DND-41 (cell line): ENCODE data around the gene TIMM44.

ENCODE experiments used
- ATAC-seq: fragments of 200-7000 bp; cut with Tn5 transposase; 3 replicates; pipeline ENCODE4 v1.9.1; 2021; ENCODE audit warnings: low read depth; ENCODE audit not compliant: insufficient read depth
- DNase-seq: peaks from one replicate; pipeline ENCODE4 v3.0.0-alpha.2; 2020
- H2AFZ ChIP-seq: 2 replicates; pipeline ENCODE4 v1.6.0; 2012; ENCODE audit warnings: low read depth, low read length
- H3K27ac ChIP-seq: 2 replicates; pipeline ENCODE4 v1.5.1; 2012; ENCODE audit warnings: low read length, inconsistent platforms
- H3K27me3 ChIP-seq: fragments of 200-600 bp; sonication (generic); 2 replicates; pipeline ENCODE4 v1.6.0; 2012; ENCODE audit warnings: low read length, mild to moderate bottlenecking, inconsistent platforms; ENCODE audit not compliant: insufficient read depth, poor library complexity
- H3K36me3 ChIP-seq: 2 replicates; pipeline ENCODE4 v1.5.1; 2012; ENCODE audit warnings: low read length, inconsistent platforms; ENCODE audit not compliant: insufficient read depth
- H3K4me1 ChIP-seq: 2 replicates; pipeline ENCODE4 v1.5.1; 2012; ENCODE audit warnings: mild to moderate bottlenecking, low read length; ENCODE audit not compliant: insufficient read depth
- H3K4me2 ChIP-seq: 2 replicates; pipeline ENCODE4 v1.6.0; 2012; ENCODE audit warnings: mild to moderate bottlenecking, moderate library complexity, low read length, inconsistent platforms; ENCODE audit not compliant: insufficient read depth
- H3K4me3 ChIP-seq, 2 experiments: fragments of 200-600 bp in 1 of 2; shearing (Covaris generic) in 1 of 2; 2 replicates each; pipeline ENCODE4 v1.5.1; 2012 to 2016; ENCODE audit warnings: inconsistent platforms in 2 of 2, low read length in 2 of 2, mild to moderate bottlenecking in 2 of 2, low read depth in 1 of 2, moderate library complexity in 1 of 2
- H3K79me2 ChIP-seq: 2 replicates; pipeline ENCODE4 v1.6.0; 2012; ENCODE audit warnings: low read length, inconsistent platforms; ENCODE audit not compliant: insufficient read depth
- H3K9ac ChIP-seq: 2 replicates; pipeline ENCODE4 v1.6.0; 2012; ENCODE audit warnings: low read depth, mild to moderate bottlenecking, inconsistent platforms, low read length, moderate library complexity
- H3K9me3 ChIP-seq: 2 replicates; pipeline ENCODE4 v1.5.1; 2012; ENCODE audit warnings: low read length, moderate library complexity, mild to moderate bottlenecking, inconsistent platforms; ENCODE audit not compliant: insufficient read depth, severe bottlenecking
- H4K20me1 ChIP-seq: 2 replicates; pipeline ENCODE4 v1.6.0; 2012; ENCODE audit warnings: low read length; ENCODE audit not compliant: insufficient read depth
- EZH2 ChIP-seq: IDR thresholded peaks from 3 replicates; pipeline ENCODE4 v1.6.1; 2012; ENCODE audit warnings: borderline replicate concordance, low read depth, mild to moderate bottlenecking, moderate library complexity, low read length, inconsistent platforms; ENCODE audit not compliant: severe bottlenecking
- TF ChIP-seq, protein P1 (sequence below): IDR thresholded peaks from 2 replicates; pipeline ENCODE4 v1.5.1; 2012; ENCODE audit warnings: borderline replicate concordance, low read length, moderate library complexity, mild to moderate bottlenecking; ENCODE audit not compliant: poor library complexity, severe bottlenecking; ENCODE audit errors: extremely low read depth

The TIMM44 gene

GRCh38 chr19:7976461-7976860 is 33.0 kb upstream of the TIMM44 start:
- DNase-seq (no peak), ATAC-seq (no peak)
- Histone ChIP-seq H3K27ac (no peak overlapping the region), H3K36me3 (peaks cover 92% of the 10 kb centered on the region), H3K4me1 (no peaks in the 10 kb centered on the region), H3K79me2 (peaks cover 62% of the 10 kb centered on the region), H3K27me3 (no peaks in the 10 kb centered on the region), H3K9me3 (no peaks in the 10 kb centered on the region), H3K9ac (no peak overlapping the region), H3K4me2 (no peak overlapping the region), H2AFZ (no peak overlapping the region), H4K20me1 (peaks cover 83% of the 10 kb centered on the region), H3K4me3 (no peak overlapping the region)
- TF ChIP-seq EZH2: no peak
- TF ChIP-seq, protein P1, sequence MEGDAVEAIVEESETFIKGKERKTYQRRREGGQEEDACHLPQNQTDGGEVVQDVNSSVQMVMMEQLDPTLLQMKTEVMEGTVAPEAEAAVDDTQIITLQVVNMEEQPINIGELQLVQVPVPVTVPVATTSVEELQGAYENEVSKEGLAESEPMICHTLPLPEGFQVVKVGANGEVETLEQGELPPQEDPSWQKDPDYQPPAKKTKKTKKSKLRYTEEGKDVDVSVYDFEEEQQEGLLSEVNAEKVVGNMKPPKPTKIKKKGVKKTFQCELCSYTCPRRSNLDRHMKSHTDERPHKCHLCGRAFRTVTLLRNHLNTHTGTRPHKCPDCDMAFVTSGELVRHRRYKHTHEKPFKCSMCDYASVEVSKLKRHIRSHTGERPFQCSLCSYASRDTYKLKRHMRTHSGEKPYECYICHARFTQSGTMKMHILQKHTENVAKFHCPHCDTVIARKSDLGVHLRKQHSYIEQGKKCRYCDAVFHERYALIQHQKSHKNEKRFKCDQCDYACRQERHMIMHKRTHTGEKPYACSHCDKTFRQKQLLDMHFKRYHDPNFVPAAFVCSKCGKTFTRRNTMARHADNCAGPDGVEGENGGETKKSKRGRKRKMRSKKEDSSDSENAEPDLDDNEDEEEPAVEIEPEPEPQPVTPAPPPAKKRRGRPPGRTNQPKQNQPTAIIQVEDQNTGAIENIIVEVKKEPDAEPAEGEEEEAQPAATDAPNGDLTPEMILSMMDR: no peak

GRCh38 chr19:7975037-7975436 is 31.6 kb upstream of the TIMM44 start:
- no peak for ATAC-seq

DNA sequence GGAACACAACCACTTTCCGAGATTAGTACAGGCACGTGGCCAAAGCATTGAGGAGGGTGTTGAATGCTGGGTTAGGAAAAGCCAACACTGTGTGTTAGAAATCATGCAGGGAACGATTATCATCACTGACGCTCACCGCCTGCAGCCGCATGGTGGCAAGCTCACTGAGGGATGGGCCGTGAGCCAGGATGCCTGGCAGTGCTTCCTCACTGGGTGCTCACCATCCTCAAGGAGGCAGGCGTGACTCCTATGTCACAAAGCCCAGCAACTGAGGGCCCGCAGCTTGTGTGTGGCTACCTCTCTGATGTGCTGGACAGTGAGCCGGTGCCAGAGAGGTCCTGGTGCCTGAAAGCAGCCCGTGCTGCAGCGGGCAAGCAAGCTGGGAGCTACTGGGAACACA is 30.4 kb upstream of the TIMM44 start:
- Histone ChIP-seq H3K27me3 (no peaks in the 10 kb centered on the region), H3K4me3 (no peak overlapping the region), H3K4me2 (no peak overlapping the region), H3K4me1 (no peaks in the 10 kb centered on the region), H3K27ac (no peak overlapping the region), H3K9me3 (no peaks in the 10 kb centered on the region), H3K9ac (no peak overlapping the region), H2AFZ (no peak overlapping the region), H4K20me1 (peaks cover 71% of the 10 kb centered on the region), H3K79me2 (peaks cover 48% of the 10 kb centered on the region), H3K36me3 (peaks cover 89% of the 10 kb centered on the region)
- DNase-seq (no peak), ATAC-seq (no peak)
- TF ChIP-seq, protein P1: no peak
- no peak for TF ChIP-seq EZH2

More at GRCh38 chr19:7975037-7975436, 31.6 kb upstream of the TIMM44 start:
- Histone ChIP-seq H3K4me3 (no peak overlapping the region), H2AFZ (no peak overlapping the region), H3K27me3 (no peaks in the 10 kb centered on the region), H3K36me3 (peaks cover 92% of the 10 kb centered on the region), H4K20me1 (peaks cover 76% of the 10 kb centered on the region), H3K79me2 (peaks cover 54% of the 10 kb centered on the region), H3K4me1 (no peaks in the 10 kb centered on the region), H3K9me3 (no peaks in the 10 kb centered on the region), H3K9ac (no peak overlapping the region), H3K27ac (no peak overlapping the region), H3K4me2 (no peak overlapping the region)
- TF ChIP-seq, protein P1: no peak
- no peak for TF ChIP-seq EZH2
- no peak for DNase-seq
